ENCODE data around the gene RPL10L.

RPL10L gene

DNA sequence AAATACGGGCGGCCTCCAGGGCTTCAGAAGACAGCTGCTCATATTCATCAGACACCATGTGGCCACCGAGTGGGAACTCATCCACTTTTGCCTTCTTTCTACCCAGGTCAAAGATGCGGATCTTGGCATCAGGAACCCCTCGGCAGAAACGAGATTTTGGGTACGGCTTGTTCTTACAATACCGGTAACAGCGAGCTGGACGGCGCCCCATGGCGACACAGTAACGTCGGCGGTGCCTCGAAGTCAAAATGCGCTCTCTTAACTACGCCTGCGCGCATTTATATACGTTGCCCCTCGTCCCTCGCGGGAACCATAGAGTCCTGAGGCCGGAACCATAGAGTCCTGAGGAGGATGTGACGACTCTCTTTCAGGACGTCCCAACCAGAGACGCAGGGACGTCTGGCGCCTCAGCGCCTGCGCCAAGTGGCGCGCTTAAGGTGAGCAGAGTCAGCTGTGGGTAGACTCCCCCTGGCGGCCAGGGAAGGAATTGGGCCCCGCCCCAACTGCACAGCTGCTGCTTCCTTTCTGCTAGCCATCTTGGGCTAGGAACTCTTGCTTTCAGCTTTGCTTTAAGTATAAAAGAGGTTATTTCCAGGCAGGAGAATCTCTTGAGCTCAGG lies at the start of gene RPL10L:
RPL10L (minus strand) TSS at position 256 of the 619 bp plus-strand sequence; CDS start at position 211, 45 bp downstream.
- DNase-seq (ENCODE audit: low read depth in 3 of 3) = no peak

DNA sequence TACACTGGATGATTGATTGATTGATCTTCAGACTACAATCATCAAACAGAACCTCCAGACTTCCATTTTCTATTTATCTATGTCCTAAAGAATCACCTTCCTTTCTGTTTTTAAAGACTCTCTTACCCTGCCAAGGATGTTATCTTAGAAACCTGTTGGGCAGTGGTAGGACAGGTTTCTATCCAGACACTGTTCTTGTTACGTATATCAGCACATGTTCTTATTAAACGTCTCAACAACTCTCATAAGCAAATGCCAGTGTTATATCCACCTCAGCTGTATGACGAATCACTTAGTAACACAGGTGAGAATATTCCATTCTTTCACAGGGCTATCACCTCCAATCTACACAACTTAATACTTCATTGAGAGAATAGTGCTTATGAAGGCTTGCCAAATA lies 40.2 kb upstream of the RPL10L start:
- DNase-seq (ENCODE audit: low read depth in 3 of 3) = no peak

DNA sequence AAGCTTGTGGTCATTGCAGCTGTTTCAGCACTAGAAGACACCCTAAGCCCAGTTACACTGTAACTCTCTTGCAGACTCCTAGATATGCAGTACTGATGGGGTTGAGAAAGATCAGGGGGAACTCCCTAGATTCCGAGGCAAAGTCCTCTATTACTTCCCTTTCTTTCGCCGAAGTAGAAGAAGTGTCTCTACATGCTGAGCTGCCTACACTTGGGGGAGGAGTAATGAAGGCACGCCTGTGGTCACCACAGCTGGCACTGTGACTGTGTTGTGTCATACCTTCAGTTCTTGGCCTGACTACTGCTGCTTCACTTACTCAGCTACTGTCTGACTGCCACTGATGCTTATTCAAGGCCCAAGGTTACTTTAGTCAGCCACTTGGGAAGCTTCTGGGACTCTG lies 35.1 kb upstream of the RPL10L start:
- DNase-seq (ENCODE audit: low read depth in 3 of 3) = no peak

DNA sequence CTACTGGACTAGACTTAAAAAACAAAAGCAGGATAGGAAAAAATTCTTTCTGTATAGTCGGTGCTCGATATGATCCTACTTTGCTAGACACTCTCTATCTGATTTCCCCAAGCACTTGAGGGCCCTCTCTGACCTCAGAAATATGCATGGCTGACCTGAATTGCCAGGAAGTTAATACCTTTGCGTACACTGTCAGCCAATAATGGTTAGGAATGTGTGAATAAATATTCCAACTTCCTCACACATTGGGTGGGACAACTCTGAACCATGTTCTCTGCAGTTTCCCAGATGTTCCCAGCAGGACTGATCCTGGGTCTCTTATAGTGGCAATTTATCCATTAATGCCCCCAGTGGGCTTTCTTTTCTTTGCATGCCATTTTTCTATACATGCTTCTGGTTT lies 20.5 kb upstream of the RPL10L start:
- DNase-seq (ENCODE audit: low read depth in 3 of 3) = no peak

DNA sequence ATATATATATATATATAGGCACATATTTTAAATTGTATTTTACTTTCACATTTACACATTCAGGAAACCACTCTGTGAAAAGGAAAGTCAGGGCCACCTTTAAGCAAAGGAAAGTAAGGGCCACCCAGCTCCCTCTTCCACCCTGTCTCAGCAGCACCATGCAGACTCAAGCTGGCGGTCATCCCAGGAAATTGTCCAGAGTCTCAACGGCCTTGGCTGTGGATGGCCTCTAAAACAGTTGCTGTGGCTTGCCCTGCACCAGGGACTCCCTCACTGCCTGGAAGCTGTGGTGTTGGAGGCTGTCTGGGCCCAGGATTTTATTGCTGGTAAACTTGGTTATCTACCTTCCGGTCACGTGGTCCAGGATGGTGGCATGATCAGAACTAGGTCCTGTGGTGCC lies 11.8 kb upstream of the RPL10L start:
- DNase-seq (ENCODE audit: low read depth in 3 of 3) = no peak

DNA sequence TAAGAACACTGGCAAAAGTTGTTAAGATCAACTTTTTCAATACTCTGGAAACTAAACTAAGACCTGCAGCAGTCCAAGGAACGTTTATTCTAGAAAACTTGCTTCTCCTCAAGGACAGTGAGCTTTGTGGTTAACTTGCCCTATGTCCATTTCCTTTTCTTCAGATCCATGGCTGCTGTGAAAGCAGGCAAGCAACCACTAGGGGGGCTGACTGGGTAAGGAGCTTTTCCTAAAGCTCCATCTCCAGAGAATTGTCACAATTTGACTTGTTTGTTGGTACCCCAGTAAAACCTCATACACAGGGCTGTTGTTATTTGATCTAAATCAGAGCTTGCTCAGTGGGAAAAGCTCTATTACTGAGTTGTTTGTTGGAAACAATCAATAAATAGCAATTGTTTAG lies 10.1 kb upstream of the RPL10L start:
- DNase-seq (ENCODE audit: low read depth in 3 of 3) = no peak

DNA sequence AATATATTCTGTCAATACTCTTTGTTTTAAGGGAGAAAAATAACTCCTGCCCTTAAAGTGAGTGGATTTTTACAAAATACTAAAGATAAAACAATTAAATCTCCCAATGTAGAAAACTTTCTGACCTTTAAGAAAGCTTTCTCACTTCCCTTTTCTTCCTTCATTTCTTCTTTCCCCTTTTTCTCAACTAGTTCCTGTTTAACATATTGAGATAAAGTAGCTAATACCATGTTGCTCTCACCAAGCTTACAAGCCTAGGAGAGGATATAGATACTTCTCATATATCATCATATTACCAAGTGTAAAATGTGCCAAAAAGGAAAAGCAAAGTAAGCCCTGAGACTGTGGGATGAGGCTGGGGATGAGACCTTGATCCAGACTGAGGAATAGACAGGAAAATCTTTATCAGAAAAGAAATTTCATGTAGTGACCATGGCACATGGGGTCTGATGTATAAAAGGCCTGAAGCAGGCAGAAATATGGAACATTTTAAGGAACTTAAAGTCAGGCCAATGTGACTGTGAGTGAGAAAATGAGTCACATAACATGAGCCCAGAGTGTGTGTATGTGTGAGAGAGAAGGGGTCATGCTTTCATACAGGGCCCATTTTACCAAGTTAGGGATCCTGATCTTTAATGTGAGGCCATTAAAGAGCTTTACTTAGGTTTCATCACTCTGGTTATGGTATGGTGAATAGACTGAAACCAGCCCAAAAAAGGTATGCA lies 1.6 kb upstream of the RPL10L start:
- no peak for DNase-seq (ENCODE audit: low read depth in 3 of 3)

DNA sequence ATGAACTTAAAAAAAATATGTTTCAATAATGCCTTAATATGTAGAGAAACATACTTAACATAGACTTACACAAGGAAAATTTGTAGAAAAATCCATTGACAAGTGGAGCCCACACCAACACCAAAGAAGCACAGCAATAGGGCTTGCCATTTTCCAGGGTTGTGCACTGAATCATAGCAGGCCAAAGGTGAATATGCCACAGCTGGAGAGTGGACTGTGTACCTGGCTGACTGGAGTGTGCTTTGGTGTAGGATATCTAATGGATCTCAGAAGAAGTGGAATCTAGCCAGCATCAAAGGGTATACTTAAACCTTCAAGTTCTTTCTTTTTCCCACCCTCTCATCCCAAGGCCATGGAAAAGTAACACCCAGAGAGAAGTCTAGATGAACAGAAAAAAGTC lies 4.8 kb downstream of the RPL10L start:
- DNase-seq (ENCODE audit: low read depth in 3 of 3) = no peak

DNA sequence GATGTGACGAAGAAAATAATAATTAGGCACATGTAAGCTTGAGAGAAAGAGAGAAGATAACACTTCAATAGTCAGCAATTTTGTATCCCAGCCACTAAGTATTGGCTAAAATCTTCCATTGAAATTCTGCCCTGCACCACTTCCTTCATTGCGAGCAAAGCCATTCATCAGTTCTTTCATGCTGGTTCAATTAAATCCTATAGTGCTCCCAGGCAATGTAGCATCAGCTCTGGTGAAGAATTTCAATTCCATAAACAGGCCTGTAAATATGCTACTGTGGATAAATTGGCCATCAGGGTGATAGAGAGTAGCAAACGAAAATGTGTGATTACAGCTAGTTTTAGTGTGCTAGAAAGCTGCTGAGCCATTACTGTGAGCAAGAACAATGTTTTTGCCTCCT lies 24.7 kb downstream of the RPL10L start:
- DNase-seq (ENCODE audit: low read depth in 3 of 3) = no peak
